Left ventricle myocardium superior (tissue), 1 donor: ENCODE results near the gene ZC3HAV1. TPM values are rescaled to one million over a fixed set of nuclear protein-coding genes. Genes with fewer than 3 reads are reported as not detected.
A peak's percentile ranks its signal among the peaks of the same experiment; 100 is the strongest.
"Not testable (repeated sequence)": the region's sequence is repeated elsewhere in the genome, so short reads cannot be mapped to it uniquely, and the experiment has no call there.

Experiments used
- ATAC-seq: fragments of 200-7000 bp; cut with Tn5 transposase; one replicate; pipeline ENCODE4 v1.9.1; 2020; ENCODE audit warnings: mild to moderate bottlenecking, moderate library complexity
- DNase-seq: peaks from one replicate; pipeline ENCODE4 v3.0.0-alpha.2; 2020
- intact Hi-C: fragments of 100-400 bp; cut with micrococcal nuclease; formaldehyde crosslinking; loops from one replicate; pipeline ENCODE4 v1.11.0; 2022
- total RNA-seq: library from RNA; stranded (reverse); fragmentation: NEBNext Ultra II Directional; extraction: Animal tissue kit (Norgen Biotek cat#: 25700); gene quantifications from one replicate; pipeline ENCODE4 v1.2.1, GENCODE V29; 2021
- donor health status: DM: no; HTN: yes; CAD: no; lungs with severe emphysema.

ZC3HAV1 gene
- total RNA-seq, 1 donor from 2014 or later, result 7.1 TPM

DNA sequence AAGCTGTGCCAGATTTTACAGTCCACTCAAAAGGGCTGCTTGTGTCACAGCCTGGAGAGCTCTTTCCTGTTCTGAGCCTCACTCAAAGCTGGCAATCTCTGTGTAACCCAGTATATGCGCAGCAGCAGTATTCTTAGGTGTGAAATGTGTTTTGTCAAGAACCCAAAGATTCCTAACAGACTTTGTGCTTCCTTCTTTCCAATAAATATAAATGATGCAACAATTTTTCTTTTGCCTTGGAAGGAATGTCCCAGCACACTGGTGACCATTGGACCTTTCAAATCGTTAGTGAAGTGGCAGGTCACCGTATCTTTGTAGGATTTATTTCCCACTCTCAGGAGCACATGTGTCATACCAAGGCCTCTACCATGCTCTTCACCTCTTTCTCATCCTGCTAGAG lies 5.6 kb upstream of the ZC3HAV1 start:
- no peak for ATAC-seq

GRCh38 chr7:139114585-139114984 lies 5.1 kb upstream of the ZC3HAV1 start:
- ATAC-seq (no peak), DNase-seq (no peak)
- intact Hi-C loops, result loop anchor here (10.0 kb wide), 1 partner anchor 120 kb away; the partner anchor contains the start of gene UBN2

More for the DNA sequence above, 5.6 kb upstream of the ZC3HAV1 start:
- no peak for DNase-seq
- intact Hi-C loops, result loop anchor here (10.0 kb wide), 1 partner anchor 120 kb away; the partner anchor contains the start of gene UBN2

- no peak for DNase-seq
- intact Hi-C loops, result loop anchor here (10.0 kb wide), 1 partner anchor 121 kb away; the partner anchor contains the start of gene UBN2
Observed at GRCh38 chr7:139114018-139114417, 4.5 kb upstream of the ZC3HAV1 start.

DNA sequence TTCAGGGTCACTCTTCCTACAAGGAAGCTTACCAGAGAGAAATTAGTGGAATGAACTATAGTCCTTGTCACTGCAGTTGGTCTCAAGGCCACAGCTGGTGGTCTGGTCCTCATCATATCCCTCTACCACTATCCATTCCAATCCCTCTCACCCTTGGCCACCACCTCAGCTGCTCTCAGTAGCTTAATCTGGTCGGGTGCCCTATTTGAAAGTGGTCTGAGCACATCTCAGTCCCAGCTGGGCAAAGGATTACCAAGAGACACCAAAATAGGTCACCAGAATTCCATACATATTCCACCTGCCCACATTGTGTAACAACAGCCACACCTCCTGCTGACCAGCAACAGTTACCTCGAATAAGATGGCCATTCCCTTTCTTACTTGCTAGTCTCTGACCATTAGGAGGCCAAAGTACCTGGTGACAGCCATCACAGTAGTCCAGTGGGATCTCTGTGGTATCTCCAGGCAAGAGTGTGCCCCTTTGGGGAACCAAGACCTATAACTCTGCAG lies 3.3 kb upstream of the ZC3HAV1 start:
- intact Hi-C loops, result loop anchor here (10.0 kb wide), 1 partner anchor 122 kb away; the partner anchor contains the start of gene UBN2
- ATAC-seq (no peak), DNase-seq (no peak)

More at GRCh38 chr7:139114018-139114417, 4.5 kb upstream of the ZC3HAV1 start:
- ATAC-seq, result no peak

DNA sequence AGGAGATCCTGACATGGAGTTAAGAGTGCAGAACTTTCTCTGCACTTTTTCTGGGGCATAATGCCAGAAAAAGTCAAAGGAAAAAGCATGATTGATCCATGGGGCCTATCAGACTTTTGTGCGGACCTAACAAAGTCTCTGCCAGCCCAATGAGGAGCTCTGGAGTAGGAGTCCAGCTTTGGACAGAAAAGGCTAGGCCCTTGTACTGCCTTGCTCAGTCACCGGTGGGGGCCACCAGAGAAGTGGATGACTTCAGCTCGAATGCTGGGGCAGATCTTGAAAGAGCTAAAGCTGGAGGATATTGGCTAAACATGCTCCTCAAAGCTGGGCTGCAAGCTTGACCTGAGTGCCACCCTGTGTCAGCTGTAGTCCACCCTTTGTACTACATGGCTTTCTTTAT lies 2.8 kb upstream of the ZC3HAV1 start:
- no peak for DNase-seq
- intact Hi-C loops, result loop anchor here (10.0 kb wide), 1 partner anchor 122 kb away; the partner anchor contains the start of gene UBN2

GRCh38 chr7:139111811-139112301 lies 2.3 kb upstream of the ZC3HAV1 start:
- DNase-seq, result no peak
- no peak for ATAC-seq
- intact Hi-C loops, result loop anchor here (10.0 kb wide), 1 partner anchor 123 kb away; the partner anchor contains the start of gene UBN2

More for the DNA sequence above, 2.8 kb upstream of the ZC3HAV1 start:
- no peak for ATAC-seq

DNA sequence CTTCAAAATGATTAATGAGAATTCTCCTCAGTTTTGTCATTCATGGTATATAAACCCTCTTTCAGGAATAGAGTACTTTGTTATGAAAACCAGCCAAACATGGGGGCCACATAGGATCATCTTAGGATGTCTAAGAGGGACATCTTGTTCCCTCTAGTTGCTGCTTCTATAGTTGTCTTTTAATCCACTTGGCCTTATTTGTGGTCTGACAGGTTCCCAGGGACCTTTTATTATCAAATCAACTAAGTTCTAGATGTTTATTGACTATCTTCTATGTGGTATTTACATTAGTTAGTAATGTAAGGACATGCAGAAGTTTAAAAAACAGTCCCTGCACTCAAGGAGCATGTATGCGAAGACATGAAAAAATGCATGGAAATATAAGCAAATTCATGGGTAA lies 1.6 kb upstream of the ZC3HAV1 start:
- intact Hi-C loops, result loop anchor here (10.0 kb wide), 1 partner anchor 124 kb away; the partner anchor contains the start of gene UBN2

DNA sequence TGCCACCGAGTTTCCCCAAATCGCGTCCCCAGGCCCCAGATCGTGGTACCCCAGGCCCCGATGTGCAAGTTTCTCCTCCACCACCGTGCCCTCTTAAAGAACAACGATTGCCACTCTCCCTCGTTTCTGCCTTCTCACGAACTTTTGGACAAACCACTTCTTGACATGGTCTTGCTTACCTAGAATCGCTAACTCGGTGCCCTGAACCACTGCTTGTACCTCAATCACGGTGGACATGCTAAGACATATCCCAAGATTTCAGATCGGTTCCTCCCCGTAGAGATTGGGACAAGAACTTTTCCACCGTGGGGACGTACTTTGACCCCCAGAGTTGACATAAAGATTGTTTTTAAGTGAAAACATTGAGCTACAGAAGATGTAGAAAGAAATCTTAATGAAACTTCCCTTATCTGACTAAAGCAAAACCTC lies 477 bp upstream of the ZC3HAV1 start:
- intact Hi-C loops, result loop anchor here (10.0 kb wide), 1 partner anchor 125 kb away; the partner anchor contains the start of gene UBN2
- no peak for ATAC-seq
- DNase-seq, result no peak

More for the DNA sequence above, 1.6 kb upstream of the ZC3HAV1 start:
- no peak for DNase-seq
- no peak for ATAC-seq

GRCh38 chr7:139108266-139109187 lies 993 bp downstream of the ZC3HAV1 start:
- peak; percentile 37 for DNase-seq
- ATAC-seq, result peak; percentile 44
- intact Hi-C loops, result no loop called here

- intact Hi-C loops, result no loop called here
- ATAC-seq, result no peak
- DNase-seq, result no peak
Observed at GRCh38 chr7:139106959-139107358, 2.6 kb downstream of the ZC3HAV1 start.

DNA sequence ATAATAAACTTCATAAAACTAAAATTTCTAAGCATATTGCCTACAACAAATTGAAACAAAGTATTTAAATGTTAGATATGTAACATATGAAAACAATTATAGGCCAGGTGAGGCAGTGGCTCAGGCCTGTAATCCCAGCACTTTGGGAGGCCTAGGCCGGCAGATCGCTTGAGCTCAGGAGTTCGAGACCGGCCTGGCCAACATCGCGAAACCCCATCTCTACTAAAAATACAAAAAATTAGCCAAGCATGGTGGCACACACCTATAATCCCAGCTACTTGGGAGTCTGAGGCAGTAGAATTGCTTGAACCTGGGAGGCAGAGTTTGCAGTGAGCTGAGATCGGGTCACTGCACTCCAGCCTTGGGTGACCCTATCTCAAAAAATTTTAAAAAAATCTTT lies 3.3 kb downstream of the ZC3HAV1 start:
- DNase-seq, ATAC-seq, intact Hi-C loops: not testable (repeated sequence)

GRCh38 chr7:139105484-139105883 lies 4.0 kb downstream of the ZC3HAV1 start:
- DNase-seq (no peak), ATAC-seq (no peak)
- intact Hi-C loops, result no loop called here

DNA sequence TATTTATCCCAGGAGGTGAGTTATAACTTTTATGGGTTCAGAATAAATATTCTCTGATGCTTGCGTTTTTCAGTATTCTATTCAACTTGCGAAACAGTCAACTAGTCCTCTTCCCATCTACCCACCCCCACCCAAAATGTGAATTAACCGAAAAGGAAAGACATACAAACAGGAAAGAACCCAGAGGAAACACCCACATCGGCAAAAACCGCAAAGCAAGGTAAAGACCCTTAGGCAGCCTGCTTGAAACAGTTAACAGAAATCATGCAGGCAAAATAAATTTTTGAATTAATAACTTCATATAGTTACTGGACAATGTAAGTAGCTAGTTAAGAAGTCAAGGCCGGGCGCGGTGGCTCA lies 5.4 kb downstream of the ZC3HAV1 start:
- DNase-seq, result no peak
- intact Hi-C loops, result no loop called here
- ATAC-seq, result no peak

DNA sequence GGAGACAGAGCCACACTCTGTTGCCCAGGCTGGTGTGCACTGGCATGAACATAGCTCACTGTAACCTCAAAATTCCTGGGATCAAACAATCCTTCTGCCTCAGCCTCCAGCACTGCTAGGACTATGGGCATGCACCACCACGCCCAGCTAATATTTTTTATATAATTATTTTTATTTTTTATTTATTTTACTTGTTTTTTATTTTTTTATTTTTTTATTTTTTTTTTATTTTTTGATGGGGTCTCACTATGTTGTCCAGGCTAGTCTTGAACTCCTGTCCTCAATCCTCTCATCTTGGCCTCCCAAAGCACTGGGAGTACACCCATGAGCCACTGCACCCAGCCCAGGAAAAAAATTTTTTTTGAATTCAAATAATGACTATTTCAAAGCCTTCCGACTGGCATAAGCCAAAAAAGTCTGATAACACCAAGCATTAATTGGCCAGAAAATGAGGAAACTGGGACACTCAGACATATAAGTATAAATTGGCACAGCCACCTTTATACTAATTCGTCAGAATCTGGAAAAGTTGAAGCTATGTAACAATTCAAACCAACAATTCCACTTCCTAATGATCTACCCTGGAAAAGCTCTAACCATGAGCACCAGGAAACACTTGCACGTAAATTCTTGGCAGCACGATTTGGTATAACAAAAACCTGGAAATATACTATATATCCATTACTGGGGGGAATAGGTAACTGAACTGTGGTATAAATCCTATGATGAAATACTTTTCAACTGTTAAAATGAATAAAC lies 6.3 kb downstream of the ZC3HAV1 start:
- ATAC-seq (no peak), DNase-seq (no peak)
- intact Hi-C loops, result no loop called here

DNA sequence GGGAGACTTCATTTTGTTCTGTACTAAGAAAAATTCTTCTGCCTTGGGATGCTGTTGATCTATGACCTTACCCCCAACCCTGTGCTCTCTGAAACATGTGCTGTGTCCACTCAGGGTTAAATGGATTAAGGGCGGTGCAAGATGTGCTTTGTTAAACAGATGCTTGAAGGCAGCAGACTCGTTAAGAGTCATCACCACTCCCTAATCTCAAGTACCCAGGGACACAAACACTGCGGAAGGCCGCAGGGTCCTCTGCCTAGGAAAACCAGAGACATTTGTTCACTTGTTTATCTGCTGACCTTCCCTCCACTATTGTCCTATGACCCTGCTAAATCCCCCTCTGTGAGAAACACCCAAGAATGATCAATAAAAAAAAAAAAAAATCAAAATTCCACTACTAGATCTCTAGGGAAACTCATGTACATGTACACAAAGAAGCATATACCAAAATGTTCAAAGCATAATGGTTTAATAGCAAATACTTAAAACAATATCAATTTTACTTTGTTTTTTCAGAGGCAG lies 7.8 kb downstream of the ZC3HAV1 start:
- intact Hi-C loops, ATAC-seq: not testable (repeated sequence)

DNA sequence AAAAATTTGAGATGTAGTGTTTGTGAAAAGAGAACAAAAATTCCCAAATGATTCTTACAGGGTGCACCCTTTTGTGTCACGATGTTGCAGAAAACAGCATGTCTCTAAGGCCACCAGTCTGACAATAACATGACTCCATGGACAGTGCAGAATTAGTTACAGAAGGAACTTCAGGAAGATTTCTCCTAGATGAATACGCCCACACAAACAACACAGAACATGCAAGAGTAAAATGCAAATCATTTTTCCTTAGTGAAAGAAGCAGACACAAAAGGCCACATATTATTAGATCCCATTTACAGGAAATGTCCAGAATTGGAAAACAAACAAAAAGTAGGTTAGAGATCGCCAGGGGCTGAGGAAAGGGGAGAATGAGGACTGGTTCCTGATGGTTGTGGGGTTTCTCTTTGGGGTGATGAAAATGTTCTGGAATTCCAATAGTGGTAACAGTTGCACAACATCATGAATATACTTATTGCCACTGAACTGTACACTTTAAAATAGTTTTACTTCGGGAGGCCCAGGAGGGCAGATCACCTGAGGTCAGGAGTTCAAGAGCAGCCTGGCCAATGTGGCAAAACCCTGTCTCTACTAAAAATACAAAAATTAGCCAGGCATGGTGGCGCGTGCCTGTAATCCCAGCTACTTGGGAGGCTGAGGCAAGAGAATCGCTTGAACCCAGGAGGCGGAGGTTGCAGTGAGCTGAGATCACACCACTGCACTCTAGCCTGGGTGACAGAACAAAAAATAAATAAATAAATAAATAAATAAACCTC lies 10.2 kb downstream of the ZC3HAV1 start:
- intact Hi-C loops, result no loop called here
- ATAC-seq, result no peak

More for the DNA sequence above, 7.8 kb downstream of the ZC3HAV1 start:
- not testable (repeated sequence) for DNase-seq

DNA sequence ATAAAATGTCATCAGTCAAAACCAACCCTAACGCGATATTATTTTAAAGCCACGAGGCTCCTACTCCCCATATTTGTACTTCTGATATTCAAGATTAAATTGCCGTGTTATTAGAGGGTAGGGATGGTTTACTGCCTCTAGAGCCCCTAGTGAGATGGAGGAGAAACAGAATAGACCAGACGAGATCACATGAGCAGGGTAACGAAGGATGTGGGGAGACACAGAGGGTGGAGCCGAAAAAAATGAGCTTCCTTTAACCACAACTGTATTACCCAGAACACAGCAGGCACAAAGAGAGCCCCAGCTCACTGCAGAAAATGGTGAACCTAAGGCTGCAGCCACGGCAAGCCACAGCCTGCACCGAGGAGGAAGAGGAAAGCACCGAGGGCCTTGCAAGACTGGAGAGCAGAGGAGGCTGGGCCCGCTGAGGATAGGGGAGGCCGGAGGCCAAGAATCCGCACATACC lies 14.3 kb downstream of the ZC3HAV1 start:
- ATAC-seq (peak; percentile 58), DNase-seq (no peak)
- intact Hi-C loops, result no loop called here

More for the DNA sequence above, 10.2 kb downstream of the ZC3HAV1 start:
- no peak for DNase-seq

DNA sequence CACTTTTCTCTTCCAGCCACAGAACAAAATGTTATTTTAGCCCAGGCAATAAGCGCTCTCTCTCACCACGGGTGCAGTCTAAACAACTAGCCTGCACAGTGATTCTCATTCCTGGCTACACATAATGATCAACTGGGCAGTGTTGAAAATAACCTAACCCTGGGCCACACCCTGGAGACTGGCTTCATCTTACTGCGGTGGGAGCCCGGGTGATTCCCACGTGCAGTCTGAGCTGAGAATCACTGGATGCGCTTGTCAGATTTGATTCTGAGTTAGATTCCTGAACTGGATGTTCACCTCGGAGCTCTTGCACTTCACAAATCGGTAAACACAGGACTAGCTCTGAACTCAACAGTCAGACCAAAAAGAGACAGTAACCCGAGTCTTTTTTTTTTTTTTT lies 14.9 kb downstream of the ZC3HAV1 start:
- peak; percentile 40 for ATAC-seq
- intact Hi-C loops, result no loop called here
- DNase-seq, result no peak
